ENCODE data around the gene STARD13. TPM values are rescaled to one million over a fixed set of nuclear protein-coding genes. Genes with fewer than 3 reads are reported as not detected.

Gene STARD13
- total and polyA plus RNA-seq, 8 donors, result 21.9 to 43.6 (median 24.6) TPM

DNA sequence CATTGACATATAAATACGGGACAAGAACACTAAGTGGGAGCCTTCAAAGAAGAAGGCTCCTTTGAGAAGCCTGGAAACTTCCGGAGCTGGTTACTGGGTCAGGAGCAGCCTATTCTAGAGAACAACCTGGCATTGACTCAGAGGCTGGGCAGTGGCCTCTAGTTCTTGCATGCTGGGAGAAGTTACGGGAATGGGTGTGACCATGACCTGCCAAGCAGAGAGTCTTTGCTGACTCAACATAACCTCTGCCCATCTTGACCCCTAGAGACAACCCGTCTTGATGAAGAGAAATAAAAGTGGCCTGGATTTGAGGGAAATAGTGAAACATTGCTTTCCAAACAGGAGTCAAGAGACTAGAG, 21.0 kb downstream of the STARD13 start:
- Histone ChIP-seq H3K4me1 (peaks cover 7 to 67% of the 10 kb centered on the region in 2 donors), H3K4me3 (no peak overlapping the region), H3K27me3 (no peaks in the 10 kb centered on the region), H3K27ac (no peak overlapping the region), H3K36me3 (no peaks in the 10 kb centered on the region), H3K9me3 (no peaks in the 10 kb centered on the region)
- TF ChIP-seq, protein P1, sequence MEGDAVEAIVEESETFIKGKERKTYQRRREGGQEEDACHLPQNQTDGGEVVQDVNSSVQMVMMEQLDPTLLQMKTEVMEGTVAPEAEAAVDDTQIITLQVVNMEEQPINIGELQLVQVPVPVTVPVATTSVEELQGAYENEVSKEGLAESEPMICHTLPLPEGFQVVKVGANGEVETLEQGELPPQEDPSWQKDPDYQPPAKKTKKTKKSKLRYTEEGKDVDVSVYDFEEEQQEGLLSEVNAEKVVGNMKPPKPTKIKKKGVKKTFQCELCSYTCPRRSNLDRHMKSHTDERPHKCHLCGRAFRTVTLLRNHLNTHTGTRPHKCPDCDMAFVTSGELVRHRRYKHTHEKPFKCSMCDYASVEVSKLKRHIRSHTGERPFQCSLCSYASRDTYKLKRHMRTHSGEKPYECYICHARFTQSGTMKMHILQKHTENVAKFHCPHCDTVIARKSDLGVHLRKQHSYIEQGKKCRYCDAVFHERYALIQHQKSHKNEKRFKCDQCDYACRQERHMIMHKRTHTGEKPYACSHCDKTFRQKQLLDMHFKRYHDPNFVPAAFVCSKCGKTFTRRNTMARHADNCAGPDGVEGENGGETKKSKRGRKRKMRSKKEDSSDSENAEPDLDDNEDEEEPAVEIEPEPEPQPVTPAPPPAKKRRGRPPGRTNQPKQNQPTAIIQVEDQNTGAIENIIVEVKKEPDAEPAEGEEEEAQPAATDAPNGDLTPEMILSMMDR (IDR thresholded peaks at IDR 0.05), result no peak
- DNase-seq (peak in 1 of 4 donors; percentile 42), ATAC-seq (peak; percentile 59)
- intact Hi-C loops (cut with DNase I), result no loop called here

GRCh38 chr13:33263976-33264619, 21.5 kb downstream of the STARD13 start:
- no peaks in the 10 kb centered on the region for H3K27me3 ChIP-seq
- no peak overlapping the region for H3K27ac ChIP-seq
- peaks cover 7 to 68% of the 10 kb centered on the region in 2 donors for H3K4me1 ChIP-seq
- H3K4me3 ChIP-seq, result no peak overlapping the region
- no peaks in the 10 kb centered on the region for H3K9me3 ChIP-seq
- no peak for DNase-seq
- no peak for ATAC-seq
- TF ChIP-seq, protein P1 (IDR thresholded peaks at IDR 0.05), result no peak
- H3K36me3 ChIP-seq, result no peaks in the 10 kb centered on the region
- intact Hi-C loops (cut with DNase I), result no loop called here

- H3K27me3 ChIP-seq, result no peaks in the 10 kb centered on the region
Measured at GRCh38 chr13:33263484-33263883, 22.1 kb downstream of the STARD13 start.

DNA sequence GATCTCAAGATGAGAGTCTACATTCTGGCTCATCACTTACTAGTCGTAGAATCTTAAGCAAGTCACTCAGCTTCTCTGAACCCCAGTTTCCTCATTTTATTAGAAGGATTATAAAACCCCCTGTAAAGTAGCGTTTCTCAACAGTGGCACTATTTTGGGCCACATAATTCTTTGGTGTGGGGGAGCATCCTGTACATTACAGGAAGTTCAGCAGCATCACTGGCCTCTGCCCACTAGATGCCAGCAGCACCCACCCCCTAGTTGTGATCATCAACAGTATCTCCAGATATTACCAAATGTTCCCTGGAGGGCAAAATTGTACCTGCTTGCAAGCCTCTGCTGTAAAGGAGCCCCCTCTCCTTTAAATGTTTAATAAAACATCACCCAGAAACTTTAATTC, 22.6 kb downstream of the STARD13 start:
- H3K36me3 ChIP-seq, result no peaks in the 10 kb centered on the region
- TF ChIP-seq, protein P1 (IDR thresholded peaks at IDR 0.05), result no peak
- H3K27ac ChIP-seq, result peak overlapping the region in 1 of 2 donors; percentile 45
- H3K27me3 ChIP-seq, result no peaks in the 10 kb centered on the region
- H3K4me1 ChIP-seq, result peaks cover 8 to 69% of the 10 kb centered on the region in 2 donors
- no peak overlapping the region for H3K4me3 ChIP-seq
- intact Hi-C loops (cut with DNase I), result no loop called here
- no peaks in the 10 kb centered on the region for H3K9me3 ChIP-seq
- ATAC-seq, result no peak
- no peak for DNase-seq

More at GRCh38 chr13:33263484-33263883, 22.1 kb downstream of the STARD13 start:
- Histone ChIP-seq H3K36me3 (no peaks in the 10 kb centered on the region), H3K9me3 (no peaks in the 10 kb centered on the region), H3K27ac (peak overlapping the region in 1 of 2 donors; percentile 45), H3K4me3 (no peak overlapping the region), H3K4me1 (peaks cover 8 to 68% of the 10 kb centered on the region in 2 donors)
- DNase-seq (no peak), ATAC-seq (no peak)
- TF ChIP-seq, protein P1 (IDR thresholded peaks at IDR 0.05), result no peak
- intact Hi-C loops (cut with DNase I), result no loop called here

GRCh38 chr13:33262594-33262993, 23.0 kb downstream of the STARD13 start:
- ATAC-seq, result no peak
- intact Hi-C loops (cut with DNase I), result no loop called here
- no peaks in the 10 kb centered on the region for H3K36me3 ChIP-seq
- H3K4me1 ChIP-seq, result peaks cover 8 to 71% of the 10 kb centered on the region in 2 donors
- H3K4me3 ChIP-seq, result no peak overlapping the region
- no peaks in the 10 kb centered on the region for H3K9me3 ChIP-seq
- no peaks in the 10 kb centered on the region for H3K27me3 ChIP-seq
- H3K27ac ChIP-seq, result peak overlapping the region in 1 of 2 donors; percentile 45
- TF ChIP-seq, protein P1 (IDR thresholded peaks at IDR 0.05), result no peak
- no peak for DNase-seq

Data from left lung (tissue), 10 donors.